GM12878 (cell line): ENCODE results near the gene RPL13A. TPM values are rescaled to one million over a fixed set of nuclear protein-coding genes. Genes with fewer than 3 reads are reported as not detected.

Source experiments
- BCL11A ChIP-seq: IDR thresholded peaks from 2 replicates; pipeline ENCODE4 v1.6.1; 2011; ENCODE audit warnings: low read depth, low read length
- CREB1 ChIP-seq: IDR thresholded peaks from 2 replicates; pipeline ENCODE4 v1.6.1; 2012; ENCODE audit warnings: low read depth, mild to moderate bottlenecking, inconsistent platforms
- DPF2 ChIP-seq: fragments of 450-650 bp; IDR thresholded peaks from 2 replicates; pipeline ENCODE4 v1.6.1; 2017; ENCODE audit warnings: mild to moderate bottlenecking
- EP300 ChIP-seq, 2 experiments: fragments of 150-350 bp in 1 of 2; IDR thresholded peaks; 2 replicates each; pipeline ENCODE4 v1.6.1; 2011 to 2012; ENCODE audit warnings: low read depth in 2 of 2, low read length in 2 of 2, borderline replicate concordance in 1 of 2, improper control_type of control experiment in 1 of 2, inconsistent platforms in 1 of 2; ENCODE audit not compliant: control insufficient read depth in 1 of 2
- EZH2 ChIP-seq: IDR thresholded peaks from 2 replicates; pipeline ENCODE4 v1.6.1; 2012; ENCODE audit warnings: low read depth, mild to moderate bottlenecking, control low read depth, inconsistent platforms, low read length, borderline replicate concordance; ENCODE audit not compliant: control insufficient read depth
- HDAC2 ChIP-seq: fragments of 200-600 bp; sonication (generic); IDR thresholded peaks from 2 replicates; pipeline ENCODE4 v1.6.1; 2017
- IRF4 ChIP-seq: IDR thresholded peaks from 2 replicates; pipeline ENCODE4 v1.6.1; 2011; ENCODE audit warnings: low read depth, low read length
- KAT2A ChIP-seq: conservative IDR thresholded peaks from 2 replicates; pipeline ENCODE4 v1.6.1; 2011; ENCODE audit warnings: low read depth, low read length; ENCODE audit not compliant: control insufficient read depth
- KDM1A ChIP-seq: fragments of 200-600 bp; sonication (generic); IDR thresholded peaks from 2 replicates; pipeline ENCODE4 v1.6.1; 2016; ENCODE audit warnings: borderline replicate concordance
- LARP7 ChIP-seq: fragments of 450-650 bp; IDR thresholded peaks from 2 replicates; pipeline ENCODE4 v1.6.1; 2017; ENCODE audit warnings: mild to moderate bottlenecking
- MTA2 ChIP-seq: fragments of 450-650 bp; IDR thresholded peaks from 2 replicates; pipeline ENCODE4 v1.6.1; 2016; ENCODE audit warnings: low read depth, mild to moderate bottlenecking, moderate library complexity
- NFYA ChIP-seq: IDR thresholded peaks from 2 replicates; pipeline ENCODE4 v1.6.1; 2011; ENCODE audit warnings: low read depth, mild to moderate bottlenecking, low read length, improper control_type of control experiment, borderline replicate concordance
- NR2C1 ChIP-seq: fragments of 450-650 bp; IDR thresholded peaks from 2 replicates; pipeline ENCODE4 v1.6.1; 2017; ENCODE audit warnings: antibody characterized with exemption, mild to moderate bottlenecking, moderate library complexity
- PAX5 ChIP-seq: IDR thresholded peaks from 2 replicates; pipeline ENCODE4 v1.6.1; 2011; ENCODE audit warnings: low read depth, low read length, borderline replicate concordance
- POLR2AphosphoS5 ChIP-seq: IDR thresholded peaks from 2 replicates; pipeline ENCODE4 v1.6.1; 2011; ENCODE audit warnings: mild to moderate bottlenecking, low read length, inconsistent platforms
- RB1 ChIP-seq: fragments of 450-650 bp; formaldehyde crosslinking; IDR thresholded peaks from 2 replicates; pipeline ENCODE4 v1.6.1; 2017; ENCODE audit warnings: mild to moderate bottlenecking, borderline replicate concordance
- RELA ChIP-seq: fragments of 450-650 bp; IDR thresholded peaks from 2 replicates; pipeline ENCODE4 v1.8.0; 2014; ENCODE audit warnings: borderline replicate concordance; ENCODE audit not compliant: partially characterized antibody
- STAT1 ChIP-seq: fragments of 450-650 bp; conservative IDR thresholded peaks from 2 replicates; pipeline ENCODE4 v1.6.1; 2014; ENCODE audit warnings: antibody characterized with exemption, mild to moderate bottlenecking
- TCF7 ChIP-seq: IDR thresholded peaks from 2 replicates; pipeline ENCODE4 v1.6.1; 2014; ENCODE audit warnings: antibody characterized with exemption, borderline replicate concordance
- YY1 ChIP-seq: IDR thresholded peaks from 2 replicates; pipeline ENCODE4 v1.6.1; 2011; ENCODE audit warnings: low read depth, mild to moderate bottlenecking, low read length
- ZBED1 ChIP-seq: IDR thresholded peaks from 2 replicates; pipeline ENCODE4 v1.6.1; 2016; ENCODE audit warnings: borderline replicate concordance
- ZNF207 ChIP-seq: fragments of 450-650 bp; IDR thresholded peaks from 2 replicates; pipeline ENCODE4 v1.6.1; 2014; ENCODE audit warnings: antibody characterized with exemption, mild to moderate bottlenecking, borderline replicate concordance
- ZNF274 ChIP-seq: IDR thresholded peaks from one replicate; pipeline ENCODE4 v1.8.0; 2011; ENCODE audit not compliant: insufficient read length, insufficient read depth
- polyA plus RNA-seq, 11 experiments: library from polyadenylated mRNA; depleted of rRNA in 4 of 11; unstranded in 6 of 11; stranded (reverse) in 5 of 11; fragments of >200 nt; fragmentation: Nextera tagmentation in 4 of 11; fragmentation: Illumina TruSeq in 1 of 11; extraction: Ambion mirVana in 4 of 11; extraction: Trizol in 1 of 11; gene quantifications; 1 replicate in 1 of 11; 2 replicates in 10 of 11; pipeline versions ENCODE4 v1.2.1 to v1.2.3, GENCODE V29; 2011 to 2016; ENCODE audit warnings: inconsistent platforms in 2 of 11, missing spikeins in 2 of 11, low read depth in 1 of 11
- total RNA-seq, 4 experiments: library from RNA; depleted of rRNA in 3 of 4; stranded (reverse); fragments of >200 nt in 3 of 4; fragmentation: Illumina TruSeq in 1 of 4; extraction: Trizol in 1 of 4; gene quantifications; 2 replicates each; pipeline versions ENCODE4 v1.2.1 to v1.2.3, GENCODE V29; 2013 to 2021
- TF ChIP-seq, protein P1 (sequence below): fragments of 450-650 bp; IDR thresholded peaks from 2 replicates; pipeline ENCODE4 v1.6.1; 2017; ENCODE audit warnings: mild to moderate bottlenecking, moderate library complexity
- TF ChIP-seq, protein P2 (sequence below): IDR thresholded peaks from 2 replicates; pipeline ENCODE4 v1.6.1; 2012; ENCODE audit warnings: mild to moderate bottlenecking, low read depth, low read length

RPL13A gene
- total and polyA plus RNA-seq, 10 of the 15 experiments (the other 5 are each of a cell fraction or from before 2014, with no cell fraction given) = 1,426 to 8,961 (median 4,266) TPM

DNA sequence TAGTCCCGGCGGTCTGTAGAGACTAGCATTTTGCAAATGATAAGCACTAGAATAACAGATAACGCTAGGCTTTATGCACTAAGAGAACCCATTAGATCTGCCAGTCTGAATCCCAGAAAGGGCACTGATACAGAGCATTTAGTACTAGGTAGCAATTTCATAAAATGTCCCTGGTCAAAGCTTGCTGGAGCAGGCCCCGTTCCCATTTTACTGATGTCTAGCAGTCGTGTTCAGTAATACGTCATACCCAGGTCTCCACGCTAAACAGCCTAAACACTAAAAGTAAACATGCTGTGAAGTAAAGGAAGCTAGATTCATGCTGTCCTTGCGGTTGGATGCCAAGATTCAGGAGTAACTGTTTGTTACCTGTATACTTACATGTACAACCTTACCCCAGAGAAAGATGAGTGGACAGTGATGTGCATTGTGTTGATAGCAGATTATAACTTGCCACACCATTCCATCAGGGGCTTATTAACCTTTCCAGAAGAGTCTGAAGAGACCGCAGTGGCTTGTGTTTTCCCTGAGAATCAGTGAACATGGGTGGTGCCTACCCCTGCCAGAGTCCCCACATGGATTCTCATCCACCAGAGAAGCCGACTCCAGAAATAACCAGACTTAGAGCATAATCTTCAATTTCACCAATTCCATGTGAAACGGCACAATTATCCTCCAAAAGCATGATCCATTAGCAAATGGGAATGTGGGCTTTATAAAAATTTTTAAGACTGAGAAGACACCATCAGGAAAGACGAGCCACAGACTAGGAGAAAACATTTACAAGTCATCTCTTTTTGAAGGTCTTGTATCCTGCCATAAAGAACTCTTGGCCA, 5.4 kb downstream of the RPL13A start (continued):
- TF ChIP-seq KAT2A (no peak), YY1 (no peak), EP300 (IDR thresholded peaks at IDR 0.05; ENCODE audit: borderline replicate concordance in 1 of 2, control insufficient read depth in 1 of 2, low read depth in 2 of 2, low read length in 2 of 2) (no peak), POLR2AphosphoS5 (peak; percentile 92), EZH2 (no peak), DPF2 (no peak), KDM1A (no peak), RB1 (no peak), TCF7 (0 out of 2 replicates have a peak, but pooled peaks have one; percentile 31), ZBED1 (peak; percentile 95), ZNF274 (no peak), RELA (no peak), MTA2 (no peak), STAT1 (no peak), ZNF207 (no peak), NFYA (no peak), BCL11A (no peak; the same call in 1 of the 2 replicates), NR2C1 (no peak), HDAC2 (no peak), CREB1 (no peak; the same call in none of the 2 replicates), IRF4 (no peak), LARP7 (no peak), PAX5 (0 out of 2 replicates have a peak, but pooled peaks have one; percentile 6)
- TF ChIP-seq, protein P1, sequence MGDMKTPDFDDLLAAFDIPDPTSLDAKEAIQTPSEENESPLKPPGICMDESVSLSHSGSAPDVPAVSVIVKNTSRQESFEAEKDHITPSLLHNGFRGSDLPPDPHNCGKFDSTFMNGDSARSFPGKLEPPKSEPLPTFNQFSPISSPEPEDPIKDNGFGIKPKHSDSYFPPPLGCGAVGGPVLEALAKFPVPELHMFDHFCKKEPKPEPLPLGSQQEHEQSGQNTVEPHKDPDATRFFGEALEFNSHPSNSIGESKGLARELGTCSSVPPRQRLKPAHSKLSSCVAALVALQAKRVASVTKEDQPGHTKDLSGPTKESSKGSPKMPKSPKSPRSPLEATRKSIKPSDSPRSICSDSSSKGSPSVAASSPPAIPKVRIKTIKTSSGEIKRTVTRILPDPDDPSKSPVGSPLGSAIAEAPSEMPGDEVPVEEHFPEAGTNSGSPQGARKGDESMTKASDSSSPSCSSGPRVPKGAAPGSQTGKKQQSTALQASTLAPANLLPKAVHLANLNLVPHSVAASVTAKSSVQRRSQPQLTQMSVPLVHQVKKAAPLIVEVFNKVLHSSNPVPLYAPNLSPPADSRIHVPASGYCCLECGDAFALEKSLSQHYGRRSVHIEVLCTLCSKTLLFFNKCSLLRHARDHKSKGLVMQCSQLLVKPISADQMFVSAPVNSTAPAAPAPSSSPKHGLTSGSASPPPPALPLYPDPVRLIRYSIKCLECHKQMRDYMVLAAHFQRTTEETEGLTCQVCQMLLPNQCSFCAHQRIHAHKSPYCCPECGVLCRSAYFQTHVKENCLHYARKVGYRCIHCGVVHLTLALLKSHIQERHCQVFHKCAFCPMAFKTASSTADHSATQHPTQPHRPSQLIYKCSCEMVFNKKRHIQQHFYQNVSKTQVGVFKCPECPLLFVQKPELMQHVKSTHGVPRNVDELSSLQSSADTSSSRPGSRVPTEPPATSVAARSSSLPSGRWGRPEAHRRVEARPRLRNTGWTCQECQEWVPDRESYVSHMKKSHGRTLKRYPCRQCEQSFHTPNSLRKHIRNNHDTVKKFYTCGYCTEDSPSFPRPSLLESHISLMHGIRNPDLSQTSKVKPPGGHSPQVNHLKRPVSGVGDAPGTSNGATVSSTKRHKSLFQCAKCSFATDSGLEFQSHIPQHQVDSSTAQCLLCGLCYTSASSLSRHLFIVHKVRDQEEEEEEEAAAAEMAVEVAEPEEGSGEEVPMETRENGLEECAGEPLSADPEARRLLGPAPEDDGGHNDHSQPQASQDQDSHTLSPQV = no peak
- TF ChIP-seq, protein P2, sequence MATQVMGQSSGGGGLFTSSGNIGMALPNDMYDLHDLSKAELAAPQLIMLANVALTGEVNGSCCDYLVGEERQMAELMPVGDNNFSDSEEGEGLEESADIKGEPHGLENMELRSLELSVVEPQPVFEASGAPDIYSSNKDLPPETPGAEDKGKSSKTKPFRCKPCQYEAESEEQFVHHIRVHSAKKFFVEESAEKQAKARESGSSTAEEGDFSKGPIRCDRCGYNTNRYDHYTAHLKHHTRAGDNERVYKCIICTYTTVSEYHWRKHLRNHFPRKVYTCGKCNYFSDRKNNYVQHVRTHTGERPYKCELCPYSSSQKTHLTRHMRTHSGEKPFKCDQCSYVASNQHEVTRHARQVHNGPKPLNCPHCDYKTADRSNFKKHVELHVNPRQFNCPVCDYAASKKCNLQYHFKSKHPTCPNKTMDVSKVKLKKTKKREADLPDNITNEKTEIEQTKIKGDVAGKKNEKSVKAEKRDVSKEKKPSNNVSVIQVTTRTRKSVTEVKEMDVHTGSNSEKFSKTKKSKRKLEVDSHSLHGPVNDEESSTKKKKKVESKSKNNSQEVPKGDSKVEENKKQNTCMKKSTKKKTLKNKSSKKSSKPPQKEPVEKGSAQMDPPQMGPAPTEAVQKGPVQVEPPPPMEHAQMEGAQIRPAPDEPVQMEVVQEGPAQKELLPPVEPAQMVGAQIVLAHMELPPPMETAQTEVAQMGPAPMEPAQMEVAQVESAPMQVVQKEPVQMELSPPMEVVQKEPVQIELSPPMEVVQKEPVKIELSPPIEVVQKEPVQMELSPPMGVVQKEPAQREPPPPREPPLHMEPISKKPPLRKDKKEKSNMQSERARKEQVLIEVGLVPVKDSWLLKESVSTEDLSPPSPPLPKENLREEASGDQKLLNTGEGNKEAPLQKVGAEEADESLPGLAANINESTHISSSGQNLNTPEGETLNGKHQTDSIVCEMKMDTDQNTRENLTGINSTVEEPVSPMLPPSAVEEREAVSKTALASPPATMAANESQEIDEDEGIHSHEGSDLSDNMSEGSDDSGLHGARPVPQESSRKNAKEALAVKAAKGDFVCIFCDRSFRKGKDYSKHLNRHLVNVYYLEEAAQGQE = no peak
